Liver (tissue), 9 donors: ENCODE measurements around the gene EXTL1. TPM values are rescaled to one million over a fixed set of nuclear protein-coding genes. Genes with fewer than 3 reads are reported as not detected.

Source experiments
- DNase-seq: peaks from one replicate; pipeline ENCODE4 v3.0.0-alpha.2; 2017; ENCODE audit warnings: low spot score
- H3K27ac ChIP-seq, 2 donors: one replicate each; pipeline ENCODE4 v1.7.0; 2013; ENCODE audit warnings: inconsistent platforms in 2 of 2, low read length in 2 of 2, control low read depth in 1 of 2, low read depth in 1 of 2, mild to moderate bottlenecking in 1 of 2
- H3K27me3 ChIP-seq, 4 donors: one replicate each; pipeline versions ENCODE4 v1.6.1 to v1.7.0; 2013; ENCODE audit warnings: low read length in 3 of 4, inconsistent platforms in 1 of 4, mild to moderate bottlenecking in 1 of 4, moderate library complexity in 1 of 4; ENCODE audit not compliant: control insufficient read depth in 4 of 4, insufficient read depth in 4 of 4
- H3K36me3 ChIP-seq, 4 donors: one replicate each; pipeline versions ENCODE4 v1.6.1 to v1.7.0; 2013; ENCODE audit warnings: low read length in 3 of 4, mild to moderate bottlenecking in 3 of 4, low read depth in 1 of 4, moderate library complexity in 1 of 4; ENCODE audit not compliant: control insufficient read depth in 4 of 4, insufficient read depth in 3 of 4
- H3K4me1 ChIP-seq, 4 donors: one replicate each; pipeline versions ENCODE4 v1.6.1 to v1.7.0; 2013; ENCODE audit warnings: low read length in 3 of 4, mild to moderate bottlenecking in 3 of 4, moderate library complexity in 1 of 4; ENCODE audit not compliant: control insufficient read depth in 4 of 4, insufficient read depth in 4 of 4
- H3K4me3 ChIP-seq, 3 donors: one replicate each; pipeline versions ENCODE4 v1.6.1 to v1.7.0; 2013; ENCODE audit warnings: low read length in 3 of 3, control low read depth in 1 of 3, low read depth in 1 of 3, mild to moderate bottlenecking in 1 of 3
- H3K9ac ChIP-seq, 2 donors: one replicate each; pipeline ENCODE4 v1.7.0; 2013; ENCODE audit warnings: low read length in 2 of 2, mild to moderate bottlenecking in 2 of 2, moderate library complexity in 2 of 2, control low read depth in 1 of 2, low read depth in 1 of 2
- H3K9me3 ChIP-seq, 4 donors: one replicate each; pipeline versions ENCODE4 v1.6.1 to v1.7.0; 2013; ENCODE audit warnings: low read length in 3 of 4; ENCODE audit not compliant: control insufficient read depth in 4 of 4
- EGR1 ChIP-seq, 2 donors: IDR thresholded peaks; 2 replicates each; pipeline ENCODE4 v1.6.1; 2016 to 2018; ENCODE audit warnings: antibody characterized with exemption in 2 of 2, low read depth in 2 of 2
- FOXA1 ChIP-seq: IDR thresholded peaks from 2 replicates; pipeline ENCODE4 v1.6.1; 2016; ENCODE audit warnings: antibody characterized with exemption
- FOXA2 ChIP-seq: IDR thresholded peaks from 2 replicates; pipeline ENCODE4 v1.6.1; 2016; ENCODE audit warnings: antibody characterized with exemption
- GABPA ChIP-seq, 2 donors: IDR thresholded peaks in 1 of 2; conservative IDR thresholded peaks in 1 of 2; 2 replicates each; pipeline ENCODE4 v1.6.1; 2016; ENCODE audit warnings: antibody characterized with exemption in 2 of 2, mild to moderate bottlenecking in 1 of 2, moderate library complexity in 1 of 2
- HNF4A ChIP-seq, 2 donors: conservative IDR thresholded peaks; 2 replicates each; pipeline ENCODE4 v1.6.1; 2016; ENCODE audit warnings: antibody characterized with exemption in 2 of 2, mild to moderate bottlenecking in 2 of 2
- HNF4G ChIP-seq: IDR thresholded peaks from 2 replicates; pipeline ENCODE4 v1.6.1; 2016; ENCODE audit warnings: antibody characterized with exemption
- NR2F2 ChIP-seq: IDR thresholded peaks from 2 replicates; pipeline ENCODE4 v1.6.1; 2016; ENCODE audit warnings: antibody characterized with exemption
- RAD21 ChIP-seq, 2 donors: IDR thresholded peaks; 2 replicates each; pipeline ENCODE4 v1.6.1; 2016; ENCODE audit warnings: antibody characterized with exemption in 2 of 2, mild to moderate bottlenecking in 2 of 2
- RXRA ChIP-seq, 2 donors: IDR thresholded peaks; 2 replicates each; pipeline ENCODE4 v1.6.1; 2017 to 2018; ENCODE audit warnings: antibody characterized with exemption in 2 of 2, mild to moderate bottlenecking in 1 of 2
- SP1 ChIP-seq: IDR thresholded peaks from 2 replicates; pipeline ENCODE4 v1.6.1; 2018; ENCODE audit warnings: antibody characterized with exemption, mild to moderate bottlenecking
- TAF1 ChIP-seq: conservative IDR thresholded peaks from 2 replicates; pipeline ENCODE4 v1.6.1; 2016; ENCODE audit warnings: antibody characterized with exemption, mild to moderate bottlenecking
- YY1 ChIP-seq: IDR thresholded peaks from 2 replicates; pipeline ENCODE4 v1.6.1; 2016; ENCODE audit warnings: antibody characterized with exemption, mild to moderate bottlenecking
- WGBS: extraction: QIAGEN DNeasy Blood & Tissue Kit; methylation state at CpG from one replicate; pipeline ENCODE4 v1.1.7; 2013; 5-methylcytosine and 5-hydroxymethylcytosine counted together
- polyA plus RNA-seq, 2 donors: library from polyadenylated mRNA; stranded (reverse) in 1 of 2; unstranded in 1 of 2; fragments of 200-250 nt in 1 of 2; fragments of >200 nt in 1 of 2; fragmentation: Nextera tagmentation in 1 of 2; extraction: Ambion mirVana in 1 of 2; gene quantifications; one replicate each; pipeline versions ENCODE4 v1.2.1 to v1.2.3, GENCODE V29; 2013 to 2015
- total RNA-seq, 2 donors: library from RNA; depleted of rRNA; stranded (reverse); fragments of >200 nt; gene quantifications; one replicate each; pipeline ENCODE4 v1.2.3, GENCODE V29; 2014
- TF ChIP-seq, protein P1 (sequence below): IDR thresholded peaks from 2 replicates; pipeline ENCODE4 v1.6.1; 2016; ENCODE audit warnings: antibody characterized with exemption
- TF ChIP-seq, protein P2 (sequence below): IDR thresholded peaks from 2 replicates; pipeline ENCODE4 v1.6.1; 2016; ENCODE audit warnings: antibody characterized with exemption
- TF ChIP-seq, protein P3 (sequence below): IDR thresholded peaks from 2 replicates; pipeline ENCODE4 v1.6.1; 2016; ENCODE audit warnings: antibody characterized with exemption, mild to moderate bottlenecking
- TF ChIP-seq, protein P4 (sequence below): fragments of 150-350 bp; IDR thresholded peaks from 2 replicates; pipeline ENCODE4 v1.5.1; 2017; ENCODE audit warnings: improper control_type of control experiment, low read depth, low read length; ENCODE audit not compliant: missing input control
- TF ChIP-seq, protein P5 (sequence below): IDR thresholded peaks from 2 replicates; pipeline ENCODE4 v1.6.1; 2016; ENCODE audit warnings: antibody characterized with exemption
- donor health status: healthy.
- donor health status: healthy.
- donor health status: healthy.
- donor health status: healthy.
- donor health status: healthy.

The EXTL1 gene
- total and polyA plus RNA-seq, 4 donors = under 0.01 TPM; not detected in 3

DNA sequence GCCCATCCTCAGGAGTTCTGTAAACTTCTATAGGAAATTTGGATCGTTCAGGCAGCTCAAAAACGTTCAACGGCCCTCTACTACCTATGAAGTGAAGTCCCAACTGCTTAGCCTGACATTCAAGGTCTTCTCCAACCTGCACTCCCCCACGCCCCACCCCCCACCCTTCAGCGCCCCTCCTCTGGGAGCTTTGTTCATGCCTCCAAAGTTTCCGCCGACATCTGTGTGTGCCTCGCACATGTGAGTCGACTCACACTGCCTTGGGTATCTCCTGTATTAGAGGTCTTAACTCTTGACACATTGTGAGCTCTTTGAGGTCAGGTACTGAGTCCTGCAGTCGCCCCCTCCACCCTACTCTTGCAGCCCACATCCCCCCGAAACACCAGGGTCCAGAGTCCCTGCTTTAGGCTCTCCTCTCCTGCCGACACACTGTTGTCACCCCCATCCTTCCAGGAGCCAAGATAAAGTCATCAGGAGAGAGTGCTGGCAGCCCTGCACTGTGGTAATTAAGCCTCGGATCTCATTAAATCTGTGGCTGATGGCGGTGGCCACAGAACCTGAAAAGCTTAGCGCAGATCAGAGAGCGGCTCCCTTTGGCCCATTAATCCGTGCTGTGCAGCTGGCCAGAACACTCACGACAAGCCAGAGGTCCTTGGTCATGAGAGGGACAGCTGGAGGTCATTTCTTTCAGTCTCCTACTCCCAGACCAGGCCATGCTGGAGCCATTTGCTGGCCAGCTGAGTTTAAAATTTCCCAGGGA, 22.4 kb upstream of the EXTL1 start:
- no peaks in the 10 kb centered on the region for H3K36me3 ChIP-seq
- DNase-seq = no peak
- H3K27me3 ChIP-seq = no peaks in the 10 kb centered on the region
- peaks cover 2 to 17% (median 13%) of the 10 kb centered on the region in 4 donors for H3K4me1 ChIP-seq
- TF ChIP-seq, protein P1, sequence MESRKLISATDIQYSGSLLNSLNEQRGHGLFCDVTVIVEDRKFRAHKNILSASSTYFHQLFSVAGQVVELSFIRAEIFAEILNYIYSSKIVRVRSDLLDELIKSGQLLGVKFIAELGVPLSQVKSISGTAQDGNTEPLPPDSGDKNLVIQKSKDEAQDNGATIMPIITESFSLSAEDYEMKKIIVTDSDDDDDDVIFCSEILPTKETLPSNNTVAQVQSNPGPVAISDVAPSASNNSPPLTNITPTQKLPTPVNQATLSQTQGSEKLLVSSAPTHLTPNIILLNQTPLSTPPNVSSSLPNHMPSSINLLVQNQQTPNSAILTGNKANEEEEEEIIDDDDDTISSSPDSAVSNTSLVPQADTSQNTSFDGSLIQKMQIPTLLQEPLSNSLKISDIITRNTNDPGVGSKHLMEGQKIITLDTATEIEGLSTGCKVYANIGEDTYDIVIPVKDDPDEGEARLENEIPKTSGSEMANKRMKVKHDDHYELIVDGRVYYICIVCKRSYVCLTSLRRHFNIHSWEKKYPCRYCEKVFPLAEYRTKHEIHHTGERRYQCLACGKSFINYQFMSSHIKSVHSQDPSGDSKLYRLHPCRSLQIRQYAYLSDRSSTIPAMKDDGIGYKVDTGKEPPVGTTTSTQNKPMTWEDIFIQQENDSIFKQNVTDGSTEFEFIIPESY = no peak
- TF ChIP-seq RXRA (IDR thresholded peaks at IDR 0.05) (no peak), EGR1 (IDR thresholded peaks at IDR 0.05; ENCODE audit: low read depth in 2 of 2) (no peak), HNF4G (no peak), GABPA (IDR thresholded peaks at IDR 0.05 in 1 of 2, conservative IDR thresholded peaks at IDR 0.05 in 1 of 2) (no peak), FOXA1 (no peak), YY1 (no peak), HNF4A (conservative IDR thresholded peaks at IDR 0.05) (no peak), FOXA2 (no peak), RAD21 (IDR thresholded peaks at IDR 0.05) (no peak), SP1 (no peak), TAF1 (no peak), NR2F2 (no peak)
- TF ChIP-seq, protein P2, sequence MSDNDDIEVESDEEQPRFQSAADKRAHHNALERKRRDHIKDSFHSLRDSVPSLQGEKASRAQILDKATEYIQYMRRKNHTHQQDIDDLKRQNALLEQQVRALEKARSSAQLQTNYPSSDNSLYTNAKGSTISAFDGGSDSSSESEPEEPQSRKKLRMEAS = no peak
- TF ChIP-seq, protein P3, sequence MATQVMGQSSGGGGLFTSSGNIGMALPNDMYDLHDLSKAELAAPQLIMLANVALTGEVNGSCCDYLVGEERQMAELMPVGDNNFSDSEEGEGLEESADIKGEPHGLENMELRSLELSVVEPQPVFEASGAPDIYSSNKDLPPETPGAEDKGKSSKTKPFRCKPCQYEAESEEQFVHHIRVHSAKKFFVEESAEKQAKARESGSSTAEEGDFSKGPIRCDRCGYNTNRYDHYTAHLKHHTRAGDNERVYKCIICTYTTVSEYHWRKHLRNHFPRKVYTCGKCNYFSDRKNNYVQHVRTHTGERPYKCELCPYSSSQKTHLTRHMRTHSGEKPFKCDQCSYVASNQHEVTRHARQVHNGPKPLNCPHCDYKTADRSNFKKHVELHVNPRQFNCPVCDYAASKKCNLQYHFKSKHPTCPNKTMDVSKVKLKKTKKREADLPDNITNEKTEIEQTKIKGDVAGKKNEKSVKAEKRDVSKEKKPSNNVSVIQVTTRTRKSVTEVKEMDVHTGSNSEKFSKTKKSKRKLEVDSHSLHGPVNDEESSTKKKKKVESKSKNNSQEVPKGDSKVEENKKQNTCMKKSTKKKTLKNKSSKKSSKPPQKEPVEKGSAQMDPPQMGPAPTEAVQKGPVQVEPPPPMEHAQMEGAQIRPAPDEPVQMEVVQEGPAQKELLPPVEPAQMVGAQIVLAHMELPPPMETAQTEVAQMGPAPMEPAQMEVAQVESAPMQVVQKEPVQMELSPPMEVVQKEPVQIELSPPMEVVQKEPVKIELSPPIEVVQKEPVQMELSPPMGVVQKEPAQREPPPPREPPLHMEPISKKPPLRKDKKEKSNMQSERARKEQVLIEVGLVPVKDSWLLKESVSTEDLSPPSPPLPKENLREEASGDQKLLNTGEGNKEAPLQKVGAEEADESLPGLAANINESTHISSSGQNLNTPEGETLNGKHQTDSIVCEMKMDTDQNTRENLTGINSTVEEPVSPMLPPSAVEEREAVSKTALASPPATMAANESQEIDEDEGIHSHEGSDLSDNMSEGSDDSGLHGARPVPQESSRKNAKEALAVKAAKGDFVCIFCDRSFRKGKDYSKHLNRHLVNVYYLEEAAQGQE = no peak
- TF ChIP-seq, protein P4, sequence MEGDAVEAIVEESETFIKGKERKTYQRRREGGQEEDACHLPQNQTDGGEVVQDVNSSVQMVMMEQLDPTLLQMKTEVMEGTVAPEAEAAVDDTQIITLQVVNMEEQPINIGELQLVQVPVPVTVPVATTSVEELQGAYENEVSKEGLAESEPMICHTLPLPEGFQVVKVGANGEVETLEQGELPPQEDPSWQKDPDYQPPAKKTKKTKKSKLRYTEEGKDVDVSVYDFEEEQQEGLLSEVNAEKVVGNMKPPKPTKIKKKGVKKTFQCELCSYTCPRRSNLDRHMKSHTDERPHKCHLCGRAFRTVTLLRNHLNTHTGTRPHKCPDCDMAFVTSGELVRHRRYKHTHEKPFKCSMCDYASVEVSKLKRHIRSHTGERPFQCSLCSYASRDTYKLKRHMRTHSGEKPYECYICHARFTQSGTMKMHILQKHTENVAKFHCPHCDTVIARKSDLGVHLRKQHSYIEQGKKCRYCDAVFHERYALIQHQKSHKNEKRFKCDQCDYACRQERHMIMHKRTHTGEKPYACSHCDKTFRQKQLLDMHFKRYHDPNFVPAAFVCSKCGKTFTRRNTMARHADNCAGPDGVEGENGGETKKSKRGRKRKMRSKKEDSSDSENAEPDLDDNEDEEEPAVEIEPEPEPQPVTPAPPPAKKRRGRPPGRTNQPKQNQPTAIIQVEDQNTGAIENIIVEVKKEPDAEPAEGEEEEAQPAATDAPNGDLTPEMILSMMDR = no peak
- TF ChIP-seq, protein P5, sequence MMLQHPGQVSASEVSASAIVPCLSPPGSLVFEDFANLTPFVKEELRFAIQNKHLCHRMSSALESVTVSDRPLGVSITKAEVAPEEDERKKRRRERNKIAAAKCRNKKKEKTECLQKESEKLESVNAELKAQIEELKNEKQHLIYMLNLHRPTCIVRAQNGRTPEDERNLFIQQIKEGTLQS = no peak
- no peak overlapping the region for H3K27ac ChIP-seq
- H3K4me3 ChIP-seq = no peak overlapping the region
- no peak overlapping the region for H3K9ac ChIP-seq
- no peaks in the 10 kb centered on the region for H3K9me3 ChIP-seq
- 88% methylated on average over 18 of the region's 18 CpGs for WGBS
